ENCODE results near the gene CNPY3.

CNPY3 gene

GRCh38 chr6:42960243-42961019 is 31.2 kb downstream of the CNPY3 start, which contains the start of gene GNMT:
GNMT (plus strand) TSS chr6:42960754; CDS start chr6:42960768, 14 bp downstream.
- peak; percentile 24 for DNase-seq (ENCODE audit: low spot score)

DNA sequence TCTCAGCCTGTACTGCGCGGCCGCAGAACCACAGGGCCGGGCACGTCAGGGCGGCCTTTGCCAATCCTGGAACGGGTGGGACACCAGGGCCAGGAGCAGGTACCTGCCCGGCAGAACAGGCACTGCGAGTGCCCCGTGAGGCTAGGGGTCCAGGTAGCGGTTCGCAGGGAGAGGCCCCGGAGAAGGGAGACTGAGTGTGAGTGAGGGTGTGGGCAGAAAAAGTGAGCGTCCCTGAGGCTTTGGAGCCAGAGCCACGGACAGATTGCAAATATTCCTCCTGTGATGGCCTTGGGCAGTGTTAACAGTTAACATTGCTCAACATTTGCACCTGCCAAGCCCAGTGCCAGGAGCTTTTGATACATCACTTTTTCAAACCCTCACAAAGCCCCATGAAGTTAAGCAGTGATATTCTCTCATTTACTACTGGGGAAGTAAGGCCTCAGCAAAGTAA is 31.8 kb downstream of the CNPY3 start:
- DNase-seq (ENCODE audit: low spot score) = no peak

DNA sequence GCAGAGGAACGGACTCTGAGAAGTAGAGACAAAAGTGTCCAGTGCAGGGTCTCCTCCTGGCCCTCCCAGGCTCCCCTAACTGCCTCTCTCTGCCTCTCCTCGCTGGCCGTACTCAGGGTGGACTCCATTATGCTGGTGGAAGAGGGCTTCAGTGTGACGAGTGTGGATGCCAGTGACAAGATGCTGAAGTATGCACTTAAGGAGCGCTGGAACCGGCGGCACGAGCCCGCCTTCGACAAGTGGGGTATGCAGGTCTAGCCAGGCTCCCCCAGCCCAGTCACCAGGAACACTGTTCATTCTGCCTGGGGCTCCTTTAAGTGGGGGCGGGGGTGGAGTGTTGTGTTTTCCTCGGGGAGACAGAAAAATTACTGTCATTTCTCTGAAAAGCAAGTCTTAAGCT is 32.8 kb downstream of the CNPY3 start:
- DNase-seq (ENCODE audit: low spot score) = no peak

DNA sequence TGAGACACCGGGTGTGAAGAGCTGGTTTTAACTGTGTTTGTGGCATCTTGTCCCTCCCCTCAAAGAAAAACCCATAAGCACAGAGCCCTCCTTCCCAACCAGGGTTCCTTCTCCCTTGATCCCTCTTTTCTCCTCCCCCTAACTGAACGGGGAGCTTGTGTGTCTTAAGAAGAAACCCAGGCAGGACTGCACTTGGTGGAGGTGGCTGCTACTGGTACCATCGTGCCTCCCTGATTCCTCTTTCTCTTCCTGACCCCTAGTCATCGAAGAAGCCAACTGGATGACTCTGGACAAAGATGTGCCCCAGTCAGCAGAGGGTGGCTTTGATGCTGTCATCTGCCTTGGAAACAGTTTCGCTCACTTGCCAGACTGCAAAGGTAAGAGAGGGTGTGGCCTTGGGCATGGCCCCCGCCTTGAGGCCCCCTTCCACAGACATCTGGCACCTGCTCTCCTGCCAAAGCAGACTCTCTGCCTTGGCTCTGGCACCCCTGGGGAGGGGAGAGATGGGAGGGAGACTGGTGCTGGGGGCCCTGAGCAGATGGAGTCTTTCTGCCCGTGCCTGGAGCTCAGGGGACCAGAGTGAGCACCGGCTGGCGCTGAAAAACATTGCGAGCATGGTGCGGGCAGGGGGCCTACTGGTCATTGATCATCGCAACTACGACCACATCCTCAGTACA is 33.4 kb downstream of the CNPY3 start:
- no peak for DNase-seq (ENCODE audit: low spot score)

GRCh38 chr6:42963179-42963854 is 34.0 kb downstream of the CNPY3 start:
- DNase-seq (ENCODE audit: low spot score) = no peak

GRCh38 chr6:42963855-42964605 is 34.8 kb downstream of the CNPY3 start:
- peak; percentile 49 for DNase-seq (ENCODE audit: low spot score)

- DNase-seq (ENCODE audit: low spot score) = no peak
Measured at GRCh38 chr6:42966571-42966970, 37.3 kb downstream of the CNPY3 start.

- DNase-seq (ENCODE audit: low spot score) = no peak
Measured at GRCh38 chr6:42967228-42967627, 37.9 kb downstream of the CNPY3 start.

- no peak for DNase-seq (ENCODE audit: low spot score)
Measured at GRCh38 chr6:42968126-42968701, 38.9 kb downstream of the CNPY3 start.

- no peak for DNase-seq (ENCODE audit: low spot score)
Measured at GRCh38 chr6:42968783-42969182, 39.5 kb downstream of the CNPY3 start.

DNA sequence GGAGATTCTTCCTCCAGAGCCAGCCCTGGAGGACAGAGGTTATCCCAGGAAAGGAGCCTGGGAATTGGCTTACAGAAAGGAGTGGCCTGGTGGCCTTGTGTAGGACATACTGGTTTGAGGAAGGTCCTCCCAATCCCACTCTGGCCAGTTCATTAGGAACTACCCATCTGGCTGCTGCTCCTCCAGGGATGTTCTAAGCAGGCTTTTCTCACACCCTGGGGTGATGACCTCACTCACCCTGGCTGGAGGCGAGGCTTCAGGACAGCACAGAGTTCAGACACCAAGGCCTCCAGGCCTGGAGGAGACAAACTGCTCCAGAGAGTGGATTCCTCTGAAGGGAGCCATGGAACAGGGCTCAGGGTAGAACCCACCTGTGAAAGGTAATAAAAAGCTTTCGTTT is 40.2 kb downstream of the CNPY3 start:
- no peak for DNase-seq (ENCODE audit: low spot score)

GRCh38 chr6:42969934-42970333 is 40.7 kb downstream of the CNPY3 start:
- DNase-seq (ENCODE audit: low spot score) = no peak

- DNase-seq (ENCODE audit: low spot score) = no peak
Measured at GRCh38 chr6:42970871-42971612, 41.8 kb downstream of the CNPY3 start.

DNA sequence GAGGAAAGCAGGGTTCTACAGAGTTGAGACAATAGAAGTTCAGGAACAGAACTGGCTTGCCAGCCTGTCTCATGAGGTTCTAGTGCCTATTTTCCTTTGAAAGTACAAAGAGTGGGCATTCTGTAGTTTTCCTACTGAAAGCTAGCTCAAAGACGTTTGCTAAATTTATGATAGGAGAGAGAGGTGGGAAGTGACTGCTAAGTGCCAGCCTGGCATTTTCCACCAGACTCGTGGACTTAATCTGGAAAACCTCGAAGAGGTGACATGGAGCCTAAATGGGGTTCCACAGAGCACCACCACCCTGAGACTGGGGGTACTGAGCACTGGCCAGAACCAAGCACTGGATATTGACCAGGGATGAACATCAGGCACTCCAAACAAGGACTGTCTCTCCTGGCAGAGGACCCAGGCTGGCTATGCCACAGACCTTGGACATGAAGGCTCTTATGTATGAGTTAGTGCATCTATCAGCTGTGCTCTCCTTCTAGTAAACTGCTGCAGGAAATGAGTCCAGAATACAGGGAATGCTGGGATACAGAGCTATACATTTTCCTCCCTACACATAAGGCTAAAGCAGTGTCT is 42.6 kb downstream of the CNPY3 start:
- no peak for DNase-seq (ENCODE audit: low spot score)

DNA sequence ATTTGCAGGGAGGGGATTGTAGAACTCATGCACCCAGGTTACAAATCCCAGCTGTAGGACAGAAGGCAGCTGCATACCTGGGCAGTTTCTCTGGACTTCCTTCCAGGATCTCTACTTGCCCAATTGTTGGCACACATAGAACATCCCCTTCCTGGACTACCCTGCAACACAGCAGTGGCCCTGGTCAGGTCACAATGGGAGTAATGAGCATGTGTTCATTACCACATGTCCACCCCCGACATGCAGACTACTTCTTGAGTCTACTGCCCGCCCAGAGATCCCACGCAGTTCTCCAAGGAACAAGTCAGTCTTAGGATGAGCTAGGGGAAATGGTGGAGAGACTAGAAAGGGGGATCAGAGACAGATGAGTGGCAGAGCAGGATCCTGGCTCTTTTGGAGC is 44.6 kb downstream of the CNPY3 start:
- DNase-seq (ENCODE audit: low spot score) = no peak

GRCh38 chr6:42974919-42975505 is 45.7 kb downstream of the CNPY3 start:
- DNase-seq (ENCODE audit: low spot score) = no peak

- DNase-seq (ENCODE audit: low spot score) = no peak
Measured at GRCh38 chr6:42978487-42978838, 49.2 kb downstream of the CNPY3 start.

GRCh38 chr6:42978839-42979522 is 49.7 kb downstream of the CNPY3 start, which contains the start of gene PEX6:
PEX6 (minus strand) TSS chr6:42979181; CDS start chr6:42979150, 31 bp downstream.
- peak; percentile 89 for DNase-seq (ENCODE audit: low spot score)

DNA sequence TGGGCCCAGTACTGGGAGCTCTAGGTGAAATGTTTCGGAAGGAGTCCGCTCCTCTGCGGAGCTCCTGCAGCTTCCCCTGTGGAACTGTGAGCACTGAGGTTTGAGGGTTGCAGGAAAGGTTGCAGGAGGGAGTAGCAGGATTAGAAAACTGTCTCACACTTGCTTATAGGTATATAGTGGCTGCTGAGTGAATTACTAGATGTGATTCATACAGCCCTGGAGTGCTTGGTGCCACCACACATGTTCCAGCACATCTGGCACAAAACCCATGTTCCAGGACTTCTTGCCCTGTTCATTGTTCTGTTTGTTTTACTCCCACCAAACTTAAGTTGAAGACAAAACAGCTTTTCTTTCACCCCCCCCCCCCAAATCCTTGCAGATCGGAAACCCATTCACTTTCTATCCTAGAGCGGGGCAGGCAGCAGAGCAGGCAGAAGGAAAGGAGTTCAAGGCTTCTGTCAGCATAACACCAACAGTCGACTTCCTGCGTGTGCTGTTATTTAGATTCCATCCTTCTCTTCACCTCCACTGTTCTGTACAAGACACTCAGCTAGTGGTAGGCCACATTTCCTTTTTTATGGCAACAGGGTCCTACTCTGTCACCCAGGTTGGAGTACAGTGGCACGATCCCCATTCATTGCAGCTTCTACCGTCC is 50.4 kb downstream of the CNPY3 start:
- DNase-seq (ENCODE audit: low spot score) = no peak

Measured in SK-N-DZ (cell line).